ENCODE results near the gene METTL26.
A peak's percentile ranks its signal among the peaks of the same experiment; 100 is the strongest.

METTL26 gene

GRCh38 chr16:593807-594206 lies 42.3 kb downstream of the METTL26 start:
- no peak for DNase-seq

- peak; percentile 56 for DNase-seq
Observed at GRCh38 chr16:593406-593805, 42.7 kb downstream of the METTL26 start.

- peak; percentile 86 for DNase-seq
Observed at GRCh38 chr16:592518-593306, 43.4 kb downstream of the METTL26 start.

- no peak for DNase-seq
Observed at GRCh38 chr16:591892-592517, 44.1 kb downstream of the METTL26 start.

- DNase-seq = no peak
Observed at GRCh38 chr16:591231-591630, 44.9 kb downstream of the METTL26 start.

GRCh38 chr16:590815-591200 lies 45.3 kb downstream of the METTL26 start:
- no peak for DNase-seq

GRCh38 chr16:590188-590814 lies 45.8 kb downstream of the METTL26 start:
- DNase-seq = no peak

GRCh38 chr16:589658-590187 lies 46.4 kb downstream of the METTL26 start, which contains the start of gene RAB40C:
Gene RAB40C, plus strand, starts transcription at chr16:590066. Its CDS starts 226 bp downstream, at chr16:590292.
- DNase-seq = peak; percentile 94

GRCh38 chr16:588889-589657 lies 47.0 kb downstream of the METTL26 start:
- DNase-seq = peak; percentile 93

- peak; percentile 35 for DNase-seq
Observed at GRCh38 chr16:588639-588888, 47.5 kb downstream of the METTL26 start.

- no peak for DNase-seq
Observed at GRCh38 chr16:586645-587590, 49.2 kb downstream of the METTL26 start.

GRCh38 chr16:586047-586644 lies 50.0 kb downstream of the METTL26 start:
- DNase-seq = no peak

- peak; percentile 57 for DNase-seq
Observed at GRCh38 chr16:585351-585750, 50.8 kb downstream of the METTL26 start.

Data from NCI-H2171 treated with DMSO at 0.1 percent for 48 hours (cell line).